Epidermal melanocyte (primary cell): ENCODE data around the gene UROC1.

Source experiments
- DNase-seq: peaks from one replicate; pipeline ENCODE4 v3.0.0; 2011; ENCODE audit warnings: low spot score; ENCODE audit not compliant: insufficient read length

UROC1 gene

GRCh38 chr3:126516936-126517290 lies 660 bp downstream of the UROC1 start:
- no peak for DNase-seq

- DNase-seq, result no peak
Observed at GRCh38 chr3:126516152-126516935, 1.2 kb downstream of the UROC1 start.

DNA sequence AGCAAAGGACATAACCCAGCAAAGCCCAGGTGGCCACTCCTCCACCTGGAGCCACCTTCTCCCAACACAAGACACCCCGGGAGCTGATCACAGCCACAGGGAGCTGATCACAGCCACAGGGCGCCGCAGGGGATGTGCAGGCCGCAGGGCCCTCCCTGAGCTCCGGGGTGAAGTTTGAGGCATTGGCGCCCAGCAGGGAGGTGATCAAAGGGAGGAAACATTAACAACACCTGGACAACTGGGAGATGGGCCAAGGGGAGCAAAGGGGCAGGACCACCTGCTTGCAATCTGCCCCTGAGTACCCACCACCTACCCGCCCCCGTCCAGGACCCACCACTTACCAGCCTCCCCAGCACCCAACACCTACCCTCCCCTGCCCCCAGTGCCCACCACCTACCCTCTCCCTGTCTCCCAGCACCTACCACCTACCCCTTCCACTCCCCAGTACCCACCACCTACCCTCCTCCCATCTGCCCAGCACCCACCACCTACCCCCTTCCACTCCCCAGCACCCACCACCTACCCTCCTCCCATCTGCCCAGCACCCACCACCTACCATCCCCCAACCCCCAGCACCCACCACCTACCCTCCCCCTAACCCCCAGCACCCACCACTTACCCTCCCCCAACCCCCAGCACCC lies 2.4 kb downstream of the UROC1 start:
- no peak for DNase-seq

DNA sequence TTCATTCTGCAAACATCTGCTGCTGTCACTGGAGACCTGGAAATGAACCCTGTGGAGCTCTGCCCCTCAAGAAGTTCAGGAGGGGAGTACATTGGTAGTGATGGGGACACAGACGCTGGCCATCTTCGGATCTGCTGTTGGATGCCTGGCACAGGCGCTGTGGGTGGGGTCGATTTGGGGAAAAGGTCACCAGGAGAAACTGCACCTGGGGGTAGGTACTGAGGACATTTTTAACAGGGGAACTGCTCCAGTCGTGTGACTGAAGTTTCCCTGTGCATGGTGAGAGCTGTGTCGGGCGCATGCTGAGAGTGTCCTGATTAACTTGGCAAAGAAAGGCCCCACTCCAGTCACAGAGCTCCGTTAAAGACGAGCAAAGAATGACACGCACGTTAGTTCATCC lies 3.4 kb downstream of the UROC1 start:
- no peak for DNase-seq

GRCh38 chr3:126512916-126513650 lies 4.5 kb downstream of the UROC1 start:
- no peak for DNase-seq

GRCh38 chr3:126512026-126512425 lies 5.5 kb downstream of the UROC1 start:
- DNase-seq, result no peak

GRCh38 chr3:126511291-126511690 lies 6.3 kb downstream of the UROC1 start:
- no peak for DNase-seq

DNA sequence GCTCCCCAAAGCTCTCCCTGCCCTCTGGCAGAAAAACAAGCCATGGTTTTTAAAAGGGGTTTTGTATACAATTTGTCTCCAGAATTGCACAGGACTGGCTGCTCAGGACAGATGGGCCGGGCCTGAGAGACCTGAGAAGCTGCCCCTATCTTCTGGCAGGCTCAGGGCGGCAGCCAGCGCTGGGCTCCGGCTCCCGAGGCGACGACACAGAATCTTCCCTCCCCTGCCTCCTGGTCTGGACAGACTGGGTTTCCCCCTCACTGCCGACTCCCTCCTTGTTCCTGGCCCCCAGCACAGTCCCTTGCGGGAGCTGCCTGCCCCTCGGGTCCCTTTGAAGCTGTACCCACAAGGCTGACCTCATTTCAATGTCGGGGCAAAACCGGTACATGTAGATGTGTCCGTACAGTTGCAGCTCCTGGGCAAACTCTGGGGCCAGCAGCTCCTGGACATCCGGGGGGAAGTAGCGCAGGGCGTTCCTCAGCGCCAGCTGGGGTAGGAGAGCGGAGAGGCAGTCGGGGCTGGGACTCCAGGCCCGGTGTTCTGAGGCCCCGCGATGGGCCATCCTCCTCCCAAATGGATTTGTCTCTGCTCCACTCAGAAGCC lies 7.2 kb downstream of the UROC1 start:
- DNase-seq, result no peak

DNA sequence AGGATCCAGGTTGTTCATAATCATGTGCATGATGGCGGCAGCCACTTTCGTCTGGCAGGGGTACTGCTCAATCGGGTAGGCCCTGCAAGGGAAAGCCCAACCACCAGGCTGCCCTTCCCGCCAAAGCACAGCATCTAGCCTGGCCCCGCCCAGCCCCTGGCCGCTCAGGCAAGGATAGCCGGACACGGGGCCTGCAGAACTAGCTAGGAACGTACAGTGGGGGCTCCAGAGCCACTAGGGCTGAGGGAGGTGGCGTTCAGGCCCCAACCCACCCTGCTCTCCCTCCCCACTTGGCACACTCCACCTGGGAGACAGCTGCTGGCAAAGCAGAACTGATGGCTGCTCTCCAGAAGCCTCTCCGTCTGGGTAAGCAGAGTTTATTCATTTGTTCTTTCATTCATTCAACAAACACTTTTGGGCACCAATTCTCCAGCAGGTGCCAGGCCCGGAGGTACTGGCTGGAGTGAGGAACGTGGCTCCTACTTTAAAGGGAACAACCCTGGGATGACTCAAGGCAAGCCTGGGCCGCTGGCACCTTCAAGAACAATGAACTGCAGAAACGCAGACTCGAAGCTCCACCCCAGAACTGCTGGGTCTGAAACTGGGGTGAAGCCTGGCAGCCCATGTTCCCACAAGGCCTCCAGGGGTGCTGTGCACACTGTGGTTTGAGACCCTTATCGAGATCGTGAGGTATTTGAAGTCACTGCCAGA lies 7.8 kb downstream of the UROC1 start:
- DNase-seq, result no peak

DNA sequence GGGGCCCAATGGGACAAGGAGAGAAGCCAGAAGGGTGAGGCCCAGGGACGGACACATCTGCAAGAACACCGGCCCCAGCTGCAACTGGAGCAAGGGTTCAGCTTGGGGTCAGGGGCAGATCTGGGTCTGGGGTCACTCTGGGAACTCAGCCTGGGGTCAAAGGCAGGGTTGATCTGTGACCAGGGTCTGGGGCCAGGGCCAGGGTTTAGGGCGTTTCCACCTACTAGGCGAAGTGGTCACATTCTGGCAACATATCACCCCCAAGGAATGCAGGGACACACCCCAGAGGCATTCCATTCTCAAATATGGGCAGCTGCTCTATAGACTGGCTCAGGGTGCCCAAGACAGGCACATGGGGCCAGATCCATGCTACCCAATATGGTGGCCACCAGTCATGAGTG lies 9.0 kb downstream of the UROC1 start:
- no peak for DNase-seq

GRCh38 chr3:126507886-126508285 lies 9.7 kb downstream of the UROC1 start:
- DNase-seq, result no peak

GRCh38 chr3:126503701-126504100 lies 13.9 kb downstream of the UROC1 start:
- DNase-seq, result no peak

GRCh38 chr3:126502656-126503055 lies 14.9 kb downstream of the UROC1 start:
- no peak for DNase-seq

- DNase-seq, result no peak
Observed at GRCh38 chr3:126501736-126502135, 15.8 kb downstream of the UROC1 start.

DNA sequence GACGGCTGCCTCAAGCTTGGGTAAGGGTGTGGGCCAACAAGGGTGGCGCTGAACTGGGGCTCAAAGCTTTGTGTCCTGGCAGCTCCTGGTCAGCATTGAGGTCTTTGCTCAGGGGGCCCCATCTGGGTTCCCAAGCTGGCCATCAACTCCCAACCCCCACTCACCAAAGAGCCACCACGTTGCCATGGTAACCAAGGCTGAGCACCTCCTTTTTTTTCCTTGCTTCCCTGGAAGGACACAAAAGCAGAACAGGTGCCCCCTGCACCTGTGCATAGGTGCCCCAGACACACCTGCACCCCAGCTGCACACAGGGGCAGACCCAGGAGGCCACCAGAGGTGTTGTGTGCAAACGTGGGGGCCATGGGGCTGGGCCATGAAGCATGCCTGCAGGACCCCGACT lies 16.5 kb downstream of the UROC1 start:
- no peak for DNase-seq

DNA sequence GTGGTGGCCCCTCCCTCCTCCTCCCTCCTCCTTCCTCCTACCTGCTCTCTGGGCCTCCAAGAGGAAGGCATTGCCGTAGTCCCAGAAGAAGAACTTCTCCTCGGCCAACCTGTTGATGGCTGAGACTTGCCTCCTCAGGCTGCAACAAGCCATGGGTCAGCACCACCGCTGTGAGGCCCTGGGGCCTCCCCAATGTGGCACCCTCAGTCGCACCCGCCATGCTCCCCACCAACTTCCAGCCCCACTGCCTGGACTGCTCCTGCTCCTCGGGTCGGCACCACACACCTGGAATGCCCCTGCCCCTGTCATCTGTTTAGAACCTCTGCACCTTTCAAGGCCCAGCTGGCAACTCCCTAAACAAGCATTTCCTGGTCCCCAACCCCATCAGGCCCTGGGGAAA lies 17.6 kb downstream of the UROC1 start:
- DNase-seq, result no peak

DNA sequence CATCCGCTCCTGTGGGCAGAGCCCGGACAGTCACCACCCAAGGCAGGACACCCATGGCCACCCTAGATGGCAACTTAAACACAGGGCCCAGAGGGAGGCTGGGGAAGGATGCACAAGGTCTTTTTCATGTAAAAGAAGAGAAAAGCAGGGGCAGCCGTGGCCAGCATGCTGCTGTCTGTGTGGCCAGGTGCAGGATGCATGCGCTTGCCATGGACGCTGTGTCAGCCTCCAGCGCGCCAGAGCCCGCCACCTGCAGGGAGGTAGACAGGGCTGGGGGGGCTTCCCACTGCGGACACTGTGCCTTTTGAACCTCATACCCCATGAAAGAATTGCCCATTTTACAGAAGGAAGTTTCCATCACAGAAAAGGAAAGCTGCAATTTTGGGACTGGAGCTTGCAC lies 18.2 kb downstream of the UROC1 start:
- no peak for DNase-seq

GRCh38 chr3:126498929-126499328 lies 18.6 kb downstream of the UROC1 start:
- no peak for DNase-seq

DNA sequence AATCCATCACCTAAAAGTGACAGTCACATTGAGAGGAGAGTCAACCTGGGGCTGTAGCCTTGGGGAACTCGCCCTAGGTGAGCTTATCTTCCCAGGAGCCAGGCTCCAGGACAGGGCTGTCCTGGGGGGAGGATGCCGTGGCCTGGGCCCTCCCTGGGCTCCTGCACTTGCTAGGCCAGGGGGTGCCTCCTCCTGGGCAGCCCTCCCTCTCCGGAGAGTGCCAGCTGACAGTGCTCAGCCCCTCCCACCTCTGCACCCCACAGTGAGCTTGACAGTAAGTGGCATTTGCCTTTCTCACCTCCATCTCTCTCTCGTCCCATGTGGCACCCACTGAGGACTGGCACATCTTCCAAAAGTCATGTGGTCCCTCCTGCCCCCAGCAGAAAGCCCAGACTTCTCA lies 19.1 kb downstream of the UROC1 start:
- DNase-seq, result no peak

- DNase-seq, result no peak
Observed at GRCh38 chr3:126497956-126498355, 19.6 kb downstream of the UROC1 start.
